GM12865 (cell line): ENCODE results near the gene SEC11C.

ENCODE experiments used
- DNase-seq: peaks from one replicate; pipeline ENCODE4 v3.0.0; 2010; ENCODE audit warnings: low read depth
- H3K4me3 ChIP-seq: 2 replicates; pipeline ENCODE4 v1.5.1; 2011; ENCODE audit warnings: mild to moderate bottlenecking, low read depth, low read length, control low read depth
- TF ChIP-seq, protein P1 (sequence below): IDR thresholded peaks from 2 replicates; pipeline ENCODE4 v1.5.1; 2011; ENCODE audit warnings: low read length, control low read depth, low read depth, inconsistent platforms; ENCODE audit not compliant: insufficient read depth; ENCODE audit errors: missing control alignments

The SEC11C gene

DNA sequence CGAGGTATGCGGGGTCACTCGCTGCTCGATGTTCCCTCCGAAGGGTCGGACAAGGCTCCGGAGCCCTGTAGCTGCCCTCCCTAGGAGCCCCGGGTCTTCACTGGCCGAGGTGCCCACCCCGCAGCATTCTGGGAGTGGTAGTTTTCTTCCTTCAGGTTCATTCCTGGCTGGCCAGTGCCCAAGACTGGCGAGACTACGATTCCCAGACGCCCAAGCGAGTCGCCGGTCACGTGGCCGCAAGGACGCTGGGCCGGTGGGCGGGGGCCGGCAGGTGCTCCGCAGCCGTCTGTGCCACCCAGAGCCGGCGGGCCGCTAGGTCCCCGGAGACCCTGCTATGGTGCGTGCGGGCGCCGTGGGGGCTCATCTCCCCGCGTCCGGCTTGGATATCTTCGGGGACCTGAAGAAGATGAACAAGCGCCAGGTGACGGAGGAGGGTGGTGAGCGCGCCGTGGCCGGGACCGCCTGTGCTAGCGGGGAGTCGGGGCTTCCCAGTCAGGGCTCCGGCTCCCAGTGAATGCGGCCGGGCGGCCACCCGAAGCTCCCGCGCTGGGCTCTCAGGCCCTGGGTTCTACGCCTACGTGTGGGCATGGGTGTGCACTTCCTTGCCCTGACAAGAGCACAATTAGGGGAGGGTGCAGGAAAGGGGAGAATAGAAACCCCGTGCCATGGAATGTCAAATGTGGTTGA lies at the start of gene SEC11C:
SEC11C (plus strand) TSS at position 270 of the 687 bp plus-strand sequence; CDS start at position 335, 65 bp downstream.
- peak; percentile 98 for DNase-seq
- TF ChIP-seq, protein P1, sequence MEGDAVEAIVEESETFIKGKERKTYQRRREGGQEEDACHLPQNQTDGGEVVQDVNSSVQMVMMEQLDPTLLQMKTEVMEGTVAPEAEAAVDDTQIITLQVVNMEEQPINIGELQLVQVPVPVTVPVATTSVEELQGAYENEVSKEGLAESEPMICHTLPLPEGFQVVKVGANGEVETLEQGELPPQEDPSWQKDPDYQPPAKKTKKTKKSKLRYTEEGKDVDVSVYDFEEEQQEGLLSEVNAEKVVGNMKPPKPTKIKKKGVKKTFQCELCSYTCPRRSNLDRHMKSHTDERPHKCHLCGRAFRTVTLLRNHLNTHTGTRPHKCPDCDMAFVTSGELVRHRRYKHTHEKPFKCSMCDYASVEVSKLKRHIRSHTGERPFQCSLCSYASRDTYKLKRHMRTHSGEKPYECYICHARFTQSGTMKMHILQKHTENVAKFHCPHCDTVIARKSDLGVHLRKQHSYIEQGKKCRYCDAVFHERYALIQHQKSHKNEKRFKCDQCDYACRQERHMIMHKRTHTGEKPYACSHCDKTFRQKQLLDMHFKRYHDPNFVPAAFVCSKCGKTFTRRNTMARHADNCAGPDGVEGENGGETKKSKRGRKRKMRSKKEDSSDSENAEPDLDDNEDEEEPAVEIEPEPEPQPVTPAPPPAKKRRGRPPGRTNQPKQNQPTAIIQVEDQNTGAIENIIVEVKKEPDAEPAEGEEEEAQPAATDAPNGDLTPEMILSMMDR = no peak

DNA sequence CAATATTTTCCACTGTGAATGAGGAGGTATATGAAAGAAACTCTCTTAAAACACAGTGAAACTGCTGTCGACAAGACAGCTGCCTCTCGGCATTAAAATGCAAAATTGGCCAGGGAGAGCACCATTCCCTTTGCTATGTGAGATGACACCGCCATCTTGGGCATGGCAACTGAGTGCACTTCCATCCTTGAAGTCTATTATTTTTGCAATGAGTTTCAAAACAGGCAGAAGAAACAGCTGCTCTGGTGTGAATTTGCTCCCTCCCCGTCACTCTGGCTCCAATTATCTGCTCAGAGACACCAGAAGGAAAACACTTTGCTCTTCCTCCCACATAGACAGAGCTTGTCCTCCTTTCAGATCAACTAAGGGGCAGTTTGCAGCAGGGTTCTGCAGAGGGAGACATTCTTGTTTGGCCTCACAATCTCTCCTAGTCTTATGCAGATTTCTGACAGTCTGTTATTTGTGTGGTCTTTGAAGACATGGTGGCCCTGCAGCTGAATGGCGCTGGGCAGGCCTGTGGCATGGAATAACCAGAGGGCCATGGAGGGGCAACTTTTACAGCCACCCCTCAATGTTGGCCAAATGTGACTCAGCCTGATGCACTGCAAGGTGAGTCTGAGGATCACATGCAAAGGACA lies 48.6 kb upstream of the SEC11C start:
- no peak for DNase-seq
- TF ChIP-seq, protein P1 = no peak
- H3K4me3 ChIP-seq = no peak overlapping the region

More for the DNA sequence above, at the start of gene SEC11C:
- peak within 1 kb of the TSS; percentile 77 for H3K4me3 ChIP-seq

DNA sequence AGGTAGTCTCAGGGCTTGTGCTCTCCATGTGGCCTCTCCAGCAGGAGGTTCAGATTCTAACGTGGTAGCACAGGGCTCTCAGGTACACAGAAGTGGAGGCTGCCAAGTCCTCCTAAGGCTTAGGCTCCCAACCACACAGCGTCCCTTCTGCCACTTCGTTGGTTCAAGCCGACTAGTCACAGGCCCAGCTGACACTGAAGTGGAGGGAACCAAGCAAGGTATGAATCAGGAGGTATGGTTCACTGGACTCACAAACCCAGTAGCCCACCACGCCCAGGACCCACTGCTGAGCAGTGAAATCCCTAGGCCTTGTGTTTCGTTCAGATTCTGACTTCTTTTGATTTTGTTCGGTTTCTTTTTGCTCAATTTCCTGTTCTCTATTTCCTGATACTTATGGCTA lies 46.0 kb upstream of the SEC11C start:
- DNase-seq = peak; percentile 71
- no peak overlapping the region for H3K4me3 ChIP-seq
- TF ChIP-seq, protein P1 = no peak

DNA sequence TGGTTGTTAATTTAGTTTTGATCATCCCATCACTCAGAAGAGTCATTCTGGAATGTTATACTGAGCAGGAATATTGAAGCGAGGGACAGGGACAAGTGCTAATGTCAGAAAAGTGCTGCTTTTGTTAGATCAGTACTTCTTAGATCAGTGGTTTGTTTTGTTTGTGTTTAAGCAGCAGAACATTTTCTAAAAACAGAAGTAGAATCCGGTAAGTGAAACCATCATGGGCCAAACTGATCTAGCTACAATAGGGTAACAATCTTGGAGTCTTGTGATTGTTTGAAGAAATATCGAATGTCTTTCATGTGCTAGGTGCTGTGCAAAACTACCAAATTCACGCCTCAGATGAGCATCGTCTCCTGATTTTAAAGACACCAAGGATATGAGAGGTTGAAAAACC lies 45.1 kb upstream of the SEC11C start:
- no peak overlapping the region for H3K4me3 ChIP-seq
- peak; percentile 38 for DNase-seq
- TF ChIP-seq, protein P1 = no peak

DNA sequence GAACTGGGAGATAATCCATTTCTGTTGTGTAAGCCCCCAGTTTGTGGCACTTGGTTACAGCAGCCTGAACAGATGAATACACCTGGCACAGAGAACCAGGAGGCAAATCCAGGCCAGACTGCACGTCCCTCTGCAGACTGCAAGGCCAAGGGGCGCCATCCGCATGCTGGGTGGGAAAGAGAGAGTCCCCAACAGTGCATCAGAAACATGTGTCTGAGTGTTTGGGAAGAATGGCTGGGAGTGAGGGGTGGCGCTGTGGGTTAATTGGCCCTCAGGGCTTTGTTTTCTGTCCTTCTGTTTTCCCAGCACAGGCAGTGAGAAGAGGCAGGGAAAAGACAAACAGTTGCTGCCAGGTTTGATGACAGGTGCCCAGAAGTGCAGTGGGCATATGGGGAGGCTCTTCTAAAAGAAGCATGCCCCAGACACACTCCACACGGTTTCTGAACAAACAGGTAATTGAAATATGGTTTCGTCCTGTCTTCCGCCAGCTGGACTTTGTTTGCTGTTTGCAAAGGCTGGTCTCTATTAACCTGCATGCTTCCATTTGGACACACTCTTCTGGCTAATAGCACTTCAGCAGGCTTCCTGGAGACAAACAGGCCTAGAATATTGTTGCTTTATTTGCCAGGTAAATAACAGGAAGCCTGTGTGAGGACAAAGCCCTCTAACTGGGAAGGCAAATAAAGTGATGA lies 43.4 kb upstream of the SEC11C start:
- H3K4me3 ChIP-seq = no peak overlapping the region
- TF ChIP-seq, protein P1 = no peak
- no peak for DNase-seq

DNA sequence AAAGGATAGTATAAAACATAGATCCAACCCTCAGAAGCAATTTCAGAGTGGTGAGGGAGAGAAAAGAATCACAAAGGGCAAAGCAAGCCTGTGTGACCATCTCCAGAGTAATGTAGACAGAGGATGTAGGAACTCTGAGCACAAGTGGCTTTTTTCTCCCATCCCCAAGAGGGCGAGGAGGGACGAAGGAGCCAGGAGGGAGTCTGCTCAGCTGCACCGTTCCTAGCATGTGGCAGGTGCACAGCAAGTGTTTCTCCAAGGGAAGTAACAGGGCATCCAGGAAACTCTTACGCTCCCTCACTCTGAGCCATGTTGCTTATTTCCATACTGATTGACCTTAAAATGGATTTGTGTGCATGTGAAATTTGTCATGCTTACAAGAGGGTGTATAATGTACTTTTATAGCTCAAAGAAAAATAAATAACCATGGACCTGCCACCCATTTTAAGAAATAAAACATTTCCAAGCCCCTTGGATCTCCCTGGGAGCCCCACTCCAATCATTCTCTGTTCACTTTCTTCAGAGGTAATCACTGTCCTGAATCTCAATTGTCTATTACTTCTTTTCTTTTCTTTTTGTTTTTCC lies 37.8 kb upstream of the SEC11C start:
- H3K4me3 ChIP-seq = no peak overlapping the region
- TF ChIP-seq, protein P1 = no peak
- DNase-seq = no peak
